ENCODE measurements around the gene OR1D5.
"Not testable (repeated sequence)": the region's sequence is repeated elsewhere in the genome, so short reads cannot be mapped to it uniquely, and the experiment has no call there.

Gene OR1D5

GRCh38 chr17:3032258-3033247 is 30.9 kb downstream of the OR1D5 start:
- no peak for DNase-seq (ENCODE audit: low spot score)

- not testable (repeated sequence) for DNase-seq (ENCODE audit: low spot score)
Measured at GRCh38 chr17:3030852-3031470, 32.4 kb downstream of the OR1D5 start.

GRCh38 chr17:3030096-3030495 is 33.3 kb downstream of the OR1D5 start:
- peak; percentile 33 for DNase-seq (ENCODE audit: low spot score)

GRCh38 chr17:3029213-3029913 is 34.0 kb downstream of the OR1D5 start:
- no peak for DNase-seq (ENCODE audit: low spot score)

- no peak for DNase-seq (ENCODE audit: low spot score)
Measured at GRCh38 chr17:3027786-3028532, 35.4 kb downstream of the OR1D5 start.

- DNase-seq (ENCODE audit: low spot score), result no peak
Measured at GRCh38 chr17:3026856-3027751, 36.3 kb downstream of the OR1D5 start.

GRCh38 chr17:3026125-3026855 is 37.1 kb downstream of the OR1D5 start:
- no peak for DNase-seq (ENCODE audit: low spot score)

GRCh38 chr17:3025421-3026124 is 37.8 kb downstream of the OR1D5 start:
- DNase-seq (ENCODE audit: low spot score), result no peak

GRCh38 chr17:3024346-3024745 is 39.1 kb downstream of the OR1D5 start:
- DNase-seq (ENCODE audit: low spot score), result no peak

GRCh38 chr17:3022197-3022596 is 41.2 kb downstream of the OR1D5 start:
- DNase-seq (ENCODE audit: low spot score), result no peak

GRCh38 chr17:3020381-3020780 is 43.0 kb downstream of the OR1D5 start:
- no peak for DNase-seq (ENCODE audit: low spot score)

- no peak for DNase-seq (ENCODE audit: low spot score)
Measured at GRCh38 chr17:3019761-3020160, 43.6 kb downstream of the OR1D5 start.

GRCh38 chr17:3017936-3018335 is 45.5 kb downstream of the OR1D5 start:
- no peak for DNase-seq (ENCODE audit: low spot score)

GRCh38 chr17:3015890-3016289 is 47.5 kb downstream of the OR1D5 start:
- DNase-seq (ENCODE audit: low spot score), result no peak

- DNase-seq (ENCODE audit: low spot score), result peak; percentile 51
Measured at GRCh38 chr17:3012926-3013581, 50.4 kb downstream of the OR1D5 start.

Measured in AG08396 (cell line).